T-helper 2 cell treated with Interferon-gamma antibody and Interleukin-4, amounts not matched to agents 5 μg/mL and 100 μg/mL, for 36 hours (primary cell): ENCODE results near the gene TAOK2.

ENCODE experiments used
- DNase-seq: peaks from one replicate; pipeline ENCODE4 v3.0.0; 2021; ENCODE audit warnings: low spot score
- H3K27ac Mint-ChIP-seq: one replicate; pipeline ENCODE4 v1.8.0; 2021; ENCODE audit warnings: mild to moderate bottlenecking, mixed read lengths
- H3K27me3 Mint-ChIP-seq: one replicate; pipeline ENCODE4 v1.8.0; 2021; ENCODE audit warnings: low read depth, mixed read lengths
- H3K36me3 Mint-ChIP-seq: one replicate; pipeline ENCODE4 v1.8.0; 2021; ENCODE audit warnings: low read depth, mixed read lengths
- H3K4me1 Mint-ChIP-seq: one replicate; pipeline ENCODE4 v1.8.0; 2021; ENCODE audit warnings: low read depth, mixed read lengths
- H3K4me3 Mint-ChIP-seq: one replicate; pipeline ENCODE4 v1.8.0; 2022; ENCODE audit warnings: mild to moderate bottlenecking, moderate library complexity, mixed read lengths
- H3K9me3 Mint-ChIP-seq: one replicate; pipeline ENCODE4 v1.8.0; 2021; ENCODE audit warnings: mixed read lengths

TAOK2 gene

DNA sequence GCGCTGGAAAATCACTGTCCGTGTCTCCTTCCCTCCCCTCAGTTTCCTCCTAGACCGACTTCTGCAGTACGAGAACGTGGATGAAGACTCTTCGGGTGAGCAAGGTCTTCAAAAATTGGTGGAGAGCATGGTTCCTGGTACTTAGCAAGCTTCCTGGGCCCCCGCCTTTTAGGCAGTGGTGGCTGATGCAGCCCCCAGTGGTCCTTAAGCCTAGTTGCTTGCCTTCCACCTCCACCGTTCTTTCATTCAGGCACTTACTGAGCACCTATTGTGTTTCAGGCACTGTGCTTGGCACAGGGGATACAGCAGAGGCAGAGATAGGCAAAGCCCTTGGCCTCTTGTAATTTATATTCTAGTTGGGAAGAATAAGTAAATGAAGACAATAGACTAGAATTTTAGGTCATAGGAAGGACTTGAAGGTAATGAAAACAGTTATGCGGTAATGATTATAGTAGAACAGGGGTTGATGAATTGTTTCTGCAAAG lies 23.1 kb downstream of the TAOK2 start:
- Mint-ChIP-seq H3K27me3 (no peaks in the 10 kb centered on the region), H3K4me1 (peaks cover 17% of the 10 kb centered on the region), H3K27ac (peak overlapping the region; percentile 98), H3K4me3 (peak overlapping the region; percentile 99), H3K9me3 (no peaks in the 10 kb centered on the region), H3K36me3 (peaks cover 46% of the 10 kb centered on the region)
- no peak for DNase-seq

DNA sequence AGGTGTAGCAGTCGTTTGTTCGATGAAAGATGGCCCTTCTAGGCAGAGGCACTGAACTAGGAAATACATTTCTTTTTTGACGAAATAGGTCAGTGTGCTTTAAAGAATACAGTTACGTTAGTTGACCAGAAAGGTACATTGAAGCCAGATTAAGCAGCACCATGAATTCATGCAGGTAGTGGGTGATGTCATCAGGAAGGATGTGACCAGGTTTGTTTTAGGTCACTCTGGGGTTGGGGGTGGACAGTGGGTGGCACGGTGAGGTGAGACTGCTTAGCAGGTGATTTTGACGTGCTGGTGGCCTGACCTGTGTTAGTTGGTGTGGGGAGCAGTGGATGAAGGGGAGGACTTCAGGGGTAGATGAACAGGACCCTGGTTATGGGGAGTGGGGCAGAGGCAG lies 25.9 kb downstream of the TAOK2 start:
- Mint-ChIP-seq H3K4me1 (peaks cover 8% of the 10 kb centered on the region), H3K9me3 (no peaks in the 10 kb centered on the region), H3K27ac (peak overlapping the region; percentile 3)

GRCh38 chr16:30000735-30001631 lies 27.3 kb downstream of the TAOK2 start:
- Mint-ChIP-seq H3K9me3 (no peaks in the 10 kb centered on the region), H3K4me1 (peaks cover 5% of the 10 kb centered on the region), H3K27me3 (no peaks in the 10 kb centered on the region), H3K36me3 (peaks cover 41% of the 10 kb centered on the region), H3K4me3 (no peak overlapping the region), H3K27ac (no peak overlapping the region)
- no peak for DNase-seq

More for the DNA sequence above, 25.9 kb downstream of the TAOK2 start:
- no peak for DNase-seq
- H3K27me3 Mint-ChIP-seq: no peaks in the 10 kb centered on the region
- no peak overlapping the region for H3K4me3 Mint-ChIP-seq
- peaks cover 44% of the 10 kb centered on the region for H3K36me3 Mint-ChIP-seq

- no peak for DNase-seq
- H3K4me3 Mint-ChIP-seq: no peak overlapping the region
- H3K36me3 Mint-ChIP-seq: peaks cover 33% of the 10 kb centered on the region
- H3K4me1 Mint-ChIP-seq: no peaks in the 10 kb centered on the region
- no peaks in the 10 kb centered on the region for H3K9me3 Mint-ChIP-seq
- H3K27ac Mint-ChIP-seq: no peak overlapping the region
- H3K27me3 Mint-ChIP-seq: no peaks in the 10 kb centered on the region
Measured at GRCh38 chr16:30002614-30003346, 29.1 kb downstream of the TAOK2 start.

DNA sequence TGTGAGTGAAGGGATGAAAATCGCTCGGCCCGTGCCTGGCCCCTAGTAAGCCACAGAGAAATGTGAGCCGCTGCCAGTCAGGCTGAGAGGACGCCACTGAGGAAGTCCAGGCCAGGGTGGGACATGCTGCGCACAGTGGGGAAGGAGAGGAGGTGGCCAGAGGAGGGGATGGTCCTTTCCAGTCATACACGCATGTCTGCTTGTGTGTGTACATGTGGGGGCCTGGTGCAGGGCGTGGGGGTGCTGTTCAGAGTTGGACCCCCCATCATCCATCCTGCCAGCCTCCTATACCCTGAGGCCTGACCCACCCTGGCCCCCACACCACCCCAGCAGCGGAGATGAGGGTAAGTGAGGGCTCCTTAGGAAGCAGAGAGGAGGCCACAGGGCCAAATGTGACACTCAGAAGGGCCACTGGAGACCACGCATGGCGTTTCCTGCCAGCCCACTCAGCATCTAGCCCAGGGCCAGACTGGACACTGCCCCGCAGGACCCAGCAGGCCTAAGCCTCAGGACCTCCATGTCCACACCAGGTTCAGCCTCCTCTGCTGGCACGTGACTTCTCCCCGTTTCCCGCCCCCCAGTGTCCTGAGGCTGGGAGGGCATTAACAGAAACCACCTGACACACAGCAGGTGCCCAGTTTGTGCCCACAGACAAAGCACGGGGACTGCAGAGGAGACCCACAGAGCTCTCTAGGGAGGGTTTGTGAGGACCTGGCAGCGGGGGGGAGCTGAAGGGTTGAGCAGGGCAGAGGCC lies 30.2 kb downstream of the TAOK2 start:
- Mint-ChIP-seq H3K4me3 (no peak overlapping the region), H3K4me1 (no peaks in the 10 kb centered on the region), H3K36me3 (peaks cover 26% of the 10 kb centered on the region), H3K9me3 (no peaks in the 10 kb centered on the region), H3K27me3 (peaks cover 3% of the 10 kb centered on the region), H3K27ac (peak overlapping the region; percentile 4)
- DNase-seq: no peak

- no peaks in the 10 kb centered on the region for H3K9me3 Mint-ChIP-seq
- DNase-seq: no peak
- peaks cover 22% of the 10 kb centered on the region for H3K36me3 Mint-ChIP-seq
- H3K4me1 Mint-ChIP-seq: no peaks in the 10 kb centered on the region
- no peak overlapping the region for H3K4me3 Mint-ChIP-seq
- H3K27ac Mint-ChIP-seq: no peak overlapping the region
- H3K27me3 Mint-ChIP-seq: peaks cover 7% of the 10 kb centered on the region
Measured at GRCh38 chr16:30004424-30004776, 30.7 kb downstream of the TAOK2 start.

GRCh38 chr16:30004811-30005242 lies 31.2 kb downstream of the TAOK2 start:
- Mint-ChIP-seq H3K27ac (no peak overlapping the region), H3K4me3 (no peak overlapping the region), H3K9me3 (no peaks in the 10 kb centered on the region), H3K36me3 (peaks cover 18% of the 10 kb centered on the region), H3K27me3 (peaks cover 8% of the 10 kb centered on the region), H3K4me1 (no peaks in the 10 kb centered on the region)
- DNase-seq: no peak

- Mint-ChIP-seq H3K27me3 (peaks cover 14% of the 10 kb centered on the region), H3K9me3 (no peaks in the 10 kb centered on the region), H3K27ac (no peak overlapping the region), H3K36me3 (peaks cover 16% of the 10 kb centered on the region), H3K4me3 (no peak overlapping the region), H3K4me1 (peaks cover 1% of the 10 kb centered on the region)
- no peak for DNase-seq
Measured at GRCh38 chr16:30005341-30006094, 31.9 kb downstream of the TAOK2 start.

GRCh38 chr16:30006095-30006473 lies 32.4 kb downstream of the TAOK2 start:
- Mint-ChIP-seq H3K9me3 (no peaks in the 10 kb centered on the region), H3K36me3 (peaks cover 15% of the 10 kb centered on the region), H3K4me3 (no peak overlapping the region), H3K27me3 (peaks cover 16% of the 10 kb centered on the region), H3K4me1 (peaks cover 2% of the 10 kb centered on the region), H3K27ac (no peak overlapping the region)
- no peak for DNase-seq

- H3K27ac Mint-ChIP-seq: no peak overlapping the region
- no peaks in the 10 kb centered on the region for H3K9me3 Mint-ChIP-seq
- H3K36me3 Mint-ChIP-seq: peaks cover 14% of the 10 kb centered on the region
- no peak overlapping the region for H3K4me3 Mint-ChIP-seq
- peaks cover 2% of the 10 kb centered on the region for H3K4me1 Mint-ChIP-seq
- no peak for DNase-seq
- peaks cover 20% of the 10 kb centered on the region for H3K27me3 Mint-ChIP-seq
Measured at GRCh38 chr16:30006659-30007377, 33.1 kb downstream of the TAOK2 start.

DNA sequence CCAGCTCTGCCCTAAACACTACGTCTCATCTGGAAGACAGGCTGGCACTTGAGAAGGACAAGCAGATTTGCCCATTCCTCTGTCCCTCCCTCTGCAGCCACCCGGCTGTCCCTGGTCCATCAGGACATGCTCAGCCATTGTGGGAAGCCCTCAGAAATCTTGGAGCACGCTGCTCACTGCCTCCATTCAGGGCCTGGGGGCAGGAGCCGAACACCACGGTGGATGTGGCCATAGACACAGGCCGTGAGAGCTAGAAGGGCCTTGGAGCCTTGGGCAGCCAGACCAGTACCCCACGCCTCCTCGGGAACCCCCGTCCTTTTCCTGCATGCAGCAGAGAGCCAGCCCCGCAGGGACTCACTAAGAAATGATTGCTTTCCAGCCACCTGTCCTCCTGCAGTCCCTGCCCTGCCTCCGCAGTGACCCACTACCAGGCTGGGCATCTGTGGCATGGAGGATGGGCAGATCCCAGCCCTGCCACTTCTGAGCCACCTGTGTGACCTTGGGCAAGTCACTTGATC lies 33.8 kb downstream of the TAOK2 start:
- Mint-ChIP-seq H3K27me3 (peaks cover 26% of the 10 kb centered on the region), H3K4me1 (peaks cover 4% of the 10 kb centered on the region), H3K9me3 (no peaks in the 10 kb centered on the region), H3K36me3 (peaks cover 8% of the 10 kb centered on the region), H3K4me3 (no peak overlapping the region), H3K27ac (no peak overlapping the region)
- DNase-seq: no peak

GRCh38 chr16:30009085-30009862 lies 35.6 kb downstream of the TAOK2 start:
- Mint-ChIP-seq H3K27me3 (peaks cover 35% of the 10 kb centered on the region), H3K27ac (no peak overlapping the region), H3K9me3 (no peaks in the 10 kb centered on the region), H3K4me3 (peak overlapping the region; percentile 24), H3K36me3 (peaks cover 2% of the 10 kb centered on the region), H3K4me1 (peaks cover 4% of the 10 kb centered on the region)
- DNase-seq: no peak
